ENCODE measurements around the gene SNX15. TPM values are rescaled to one million over a fixed set of nuclear protein-coding genes. Genes with fewer than 3 reads are reported as not detected.
"Not testable (repeated sequence)": the region's sequence is repeated elsewhere in the genome, so short reads cannot be mapped to it uniquely, and the experiment has no call there.

The SNX15 gene
- total and polyA plus RNA-seq, 2 donors (not counting 3 experiments of a cell fraction or from before 2014, with no cell fraction given), result 15.5 to 21.8 TPM

GRCh38 chr11:65021509-65021908, 5.7 kb upstream of the SNX15 start:
- Histone ChIP-seq H3K4me3 (replicated peaks in 1 of 3; ENCODE audit: insufficient read depth in 1 of 3, low read depth in 1 of 3, low read length in 3 of 3) (no peak overlapping the region), H2AFZ (ENCODE audit: low read depth, low read length) (no peak overlapping the region), H3K9me1 (replicated peaks; ENCODE audit: control insufficient read depth, extremely low read depth, insufficient read depth, low read length) (no peaks in the 10 kb centered on the region), H3K9me3 (replicated peaks; ENCODE audit: control insufficient read depth, insufficient read depth, low read length) (no peaks in the 10 kb centered on the region), H3K27me3 (ENCODE audit: control insufficient read depth in 2 of 2, insufficient read depth in 2 of 2, low read length in 2 of 2) (no peaks in the 10 kb centered on the region), H3K4me1 (ENCODE audit: control insufficient read depth, extremely low read depth, insufficient read depth, low read length) (no peaks in the 10 kb centered on the region), H3K36me3 (ENCODE audit: control insufficient read depth in 2 of 2, extremely low read depth in 1 of 2, insufficient read depth in 2 of 2, low read length in 2 of 2) (peaks cover 0 to 4% of the 10 kb centered on the region in 2 experiments), H3K4me2 (ENCODE audit: insufficient read depth, low read length) (no peak overlapping the region), H3K79me2 (ENCODE audit: control insufficient read depth, insufficient read depth, low read length) (no peaks in the 10 kb centered on the region), H4K20me1 (replicated peaks; ENCODE audit: control insufficient read depth, extremely low read depth, insufficient read depth, low read length) (no peaks in the 10 kb centered on the region), H3K27ac (ENCODE audit: insufficient read depth, low read depth, low read length) (no peak overlapping the region), H3K9ac (replicated peaks; ENCODE audit: extremely low read depth, insufficient read depth, low read length) (no peak overlapping the region)
- dilution Hi-C loops (cut with MboI; ENCODE audit: extremely low pct_ligation_motif_present, low sequenced_read_pairs), result no loop called here
- ChIA-PET POLR2A (no interaction called here), CTCF (no interaction called here)
- DNase-seq (ENCODE audit: low read depth, low spot score), result no peak
- intact Hi-C loops (cut with micrococcal nuclease), result no loop called here
- TF ChIP-seq FOS (IDR thresholded peaks at IDR 0.05; ENCODE audit: borderline replicate concordance, insufficient read depth, low read length) (no peak), MYC (IDR thresholded peaks at IDR 0.05; ENCODE audit: low read depth, low read length) (no peak), CTCF (IDR thresholded peaks at IDR 0.05; ENCODE audit: extremely low read depth in 1 of 2, insufficient read depth in 1 of 2, low read depth in 1 of 2, low read length in 2 of 2) (no peak), JUN (IDR thresholded peaks at IDR 0.05; ENCODE audit: borderline replicate concordance, insufficient read depth, insufficient read length, low read depth) (no peak), EZH2 (IDR thresholded peaks at IDR 0.05; ENCODE audit: borderline replicate concordance, low read depth, low read length, severe bottlenecking) (no peak), GATA2 (IDR thresholded peaks at IDR 0.05; ENCODE audit: insufficient read depth, insufficient read length, low read depth, low read length) (no peak), MAX (IDR thresholded peaks at IDR 0.05; ENCODE audit: insufficient read depth, insufficient read length) (no peak), POLR2A (IDR thresholded peaks at IDR 0.05; ENCODE audit: low read depth, low read length) (no peak), POLR2AphosphoS5 (IDR thresholded peaks at IDR 0.05; ENCODE audit: insufficient read depth, low read depth, low read length) (no peak)
- no peak for FAIRE-seq
- BruUV-seq (replicated peaks), result no TSS peak

GRCh38 chr11:65023502-65023901, 3.7 kb upstream of the SNX15 start:
- BruUV-seq (replicated peaks); H3K9me3 ChIP-seq (replicated peaks; ENCODE audit: control insufficient read depth, insufficient read depth, low read length); H4K20me1 ChIP-seq (replicated peaks; ENCODE audit: control insufficient read depth, extremely low read depth, insufficient read depth, low read length); POLR2A ChIA-PET; H3K9ac ChIP-seq (replicated peaks; ENCODE audit: extremely low read depth, insufficient read depth, low read length); DNase-seq (ENCODE audit: low read depth, low spot score); FAIRE-seq; H3K79me2 ChIP-seq (ENCODE audit: control insufficient read depth, insufficient read depth, low read length); H3K4me3 ChIP-seq (replicated peaks in 1 of 3; ENCODE audit: insufficient read depth in 1 of 3, low read depth in 1 of 3, low read length in 3 of 3); H2AFZ ChIP-seq (ENCODE audit: low read depth, low read length); H3K27me3 ChIP-seq (ENCODE audit: control insufficient read depth in 2 of 2, insufficient read depth in 2 of 2, low read length in 2 of 2); H3K9me1 ChIP-seq (replicated peaks; ENCODE audit: control insufficient read depth, extremely low read depth, insufficient read depth, low read length); H3K27ac ChIP-seq (ENCODE audit: insufficient read depth, low read depth, low read length); dilution Hi-C loops (cut with MboI; ENCODE audit: extremely low pct_ligation_motif_present, low sequenced_read_pairs); intact Hi-C loops (cut with micrococcal nuclease); H3K36me3 ChIP-seq (ENCODE audit: control insufficient read depth in 2 of 2, extremely low read depth in 1 of 2, insufficient read depth in 2 of 2, low read length in 2 of 2); H3K4me2 ChIP-seq (ENCODE audit: insufficient read depth, low read length): not testable (repeated sequence)
- CTCF ChIA-PET, result interaction anchor here (1.7 kb wide), 1 partner anchor 10 kb away, joined by 4 read pairs; the partner anchor contains the start of gene ARL2
- peaks cover 11% of the 10 kb centered on the region for H3K4me1 ChIP-seq (ENCODE audit: control insufficient read depth, extremely low read depth, insufficient read depth, low read length)
